Measurements from ENCODE around the gene FHOD3.

FHOD3 gene

GRCh38 chr18:36296650-36297416 is 680 bp upstream of the FHOD3 start (continued):
- TF ChIP-seq ZNF146 (tag by site-specific recombination; IDR thresholded peaks at IDR 0.05) (no peak), ZNF248 (tag by site-specific recombination; IDR thresholded peaks at IDR 0.05) (no peak), ZNF596 (tag by site-specific recombination; IDR thresholded peaks at IDR 0.05) (no peak), ZSCAN4 (tag by site-specific recombination; IDR thresholded peaks at IDR 0.05) (no peak), ZFP69B (tag by site-specific recombination; IDR thresholded peaks at IDR 0.05) (no peak), ZBTB7A (tag by site-specific recombination; IDR thresholded peaks at IDR 0.05; ENCODE audit: low read depth) (no peak), OSR2 (tag by site-specific recombination; IDR thresholded peaks at IDR 0.05) (no peak), ZNF157 (tag by site-specific recombination; IDR thresholded peaks at IDR 0.05) (no peak), ZNF785 (tag by site-specific recombination; IDR thresholded peaks at IDR 0.05) (no peak), ZNF350 (tag by site-specific recombination; IDR thresholded peaks at IDR 0.05) (no peak), ZNF792 (tag by site-specific recombination; IDR thresholded peaks at IDR 0.05) (no peak), ZNF239 (tag by site-specific recombination; IDR thresholded peaks at IDR 0.05) (no peak), ZNF391 (tag by site-specific recombination; IDR thresholded peaks at IDR 0.05; ENCODE audit: borderline replicate concordance, low read depth) (no peak), CTCF (tag by site-specific recombination; IDR thresholded peaks at IDR 0.05) (peak; percentile 79), ZNF423 (tag by site-specific recombination; IDR thresholded peaks at IDR 0.05) (peak; percentile 34; the same call in 1 of the 2 replicates), ZNF133 (tag by site-specific recombination; IDR thresholded peaks at IDR 0.05) (no peak), KLF16 (tag by site-specific recombination; IDR thresholded peaks at IDR 0.05) (no peak), ZBTB21 (tag by site-specific recombination; IDR thresholded peaks at IDR 0.05) (no peak), ZNF37A (tag by site-specific recombination; IDR thresholded peaks at IDR 0.05) (no peak), ZNF280C (tag by site-specific recombination; IDR thresholded peaks at IDR 0.05) (no peak), ZNF274 (IDR thresholded peaks at IDR 0.05; ENCODE audit: low read length) (no peak), ZNF274 (tag by site-specific recombination; IDR thresholded peaks at IDR 0.05; ENCODE audit: borderline replicate concordance) (no peak), KLF7 (tag by site-specific recombination; IDR thresholded peaks at IDR 0.05; ENCODE audit: borderline replicate concordance) (no peak), ZSCAN16 (tag by site-specific recombination; IDR thresholded peaks at IDR 0.05) (no peak), GLI4 (tag by site-specific recombination; IDR thresholded peaks at IDR 0.05) (no peak), ZNF560 (tag by site-specific recombination; IDR thresholded peaks at IDR 0.05; ENCODE audit: borderline replicate concordance) (no peak), PRDM6 (tag by site-specific recombination; IDR thresholded peaks at IDR 0.05) (no peak), ZNF148 (tag by site-specific recombination; IDR thresholded peaks at IDR 0.05; ENCODE audit: borderline replicate concordance) (no peak)
